GM21381 (cell line): ENCODE data around the gene LRR1.
"Not testable (repeated sequence)": the region's sequence is repeated elsewhere in the genome, so short reads cannot be mapped to it uniquely, and the experiment has no call there.

Source experiments
- ATAC-seq: cut with Tn5 transposase; IDR thresholded peaks from one replicate; pipeline ENCODE4 v1.9.1; 2021; ENCODE audit warnings: mild to moderate bottlenecking, moderate library complexity; ENCODE audit not compliant: unreplicated experiment

LRR1 gene

DNA sequence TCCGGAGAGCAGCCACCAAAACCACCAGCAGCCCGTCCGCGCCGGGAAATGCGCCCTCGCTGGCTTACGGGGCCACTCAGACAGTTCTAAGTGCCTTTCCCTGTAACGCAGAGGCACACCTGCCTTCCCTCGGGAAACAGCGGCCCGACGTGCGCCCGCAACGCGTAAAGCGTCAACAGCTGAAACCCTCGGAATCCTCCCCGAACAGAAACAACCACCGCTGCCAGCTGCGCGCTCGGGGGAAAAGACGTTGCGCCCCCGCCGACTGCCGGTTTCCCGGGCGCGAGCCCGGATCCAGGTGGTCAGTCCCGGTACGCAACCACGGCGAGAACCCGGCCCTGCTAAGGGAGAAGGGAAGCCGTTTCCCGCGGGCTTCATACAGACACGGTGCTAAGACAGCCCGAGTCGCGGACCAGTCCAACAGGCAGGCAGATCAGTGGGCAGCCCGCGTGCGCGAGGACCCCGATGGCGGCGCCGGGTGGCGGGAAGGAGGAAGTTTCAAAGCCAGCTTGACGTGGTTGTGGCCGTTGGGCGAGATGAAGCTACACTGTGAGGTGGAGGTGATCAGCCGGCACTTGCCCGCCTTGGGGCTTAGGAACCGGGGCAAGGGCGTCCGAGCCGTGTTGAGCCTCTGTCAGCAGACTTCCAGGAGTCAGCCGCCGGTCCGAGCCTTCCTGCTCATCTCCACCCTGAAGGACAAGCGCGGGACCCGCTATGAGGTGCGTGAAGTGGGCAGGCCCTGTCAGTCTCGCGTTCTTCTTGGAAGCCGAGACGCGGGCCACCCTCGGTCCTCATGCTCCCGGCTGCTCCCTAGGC lies at the start of gene LRR1:
LRR1 (plus strand) TSS at position 456 of the 816 bp plus-strand sequence; CDS start at position 537, 81 bp downstream.
- ATAC-seq, result peak; percentile 57

- no peak for ATAC-seq
Measured at GRCh38 chr14:49549446-49549845, 49.3 kb upstream of the LRR1 start.

DNA sequence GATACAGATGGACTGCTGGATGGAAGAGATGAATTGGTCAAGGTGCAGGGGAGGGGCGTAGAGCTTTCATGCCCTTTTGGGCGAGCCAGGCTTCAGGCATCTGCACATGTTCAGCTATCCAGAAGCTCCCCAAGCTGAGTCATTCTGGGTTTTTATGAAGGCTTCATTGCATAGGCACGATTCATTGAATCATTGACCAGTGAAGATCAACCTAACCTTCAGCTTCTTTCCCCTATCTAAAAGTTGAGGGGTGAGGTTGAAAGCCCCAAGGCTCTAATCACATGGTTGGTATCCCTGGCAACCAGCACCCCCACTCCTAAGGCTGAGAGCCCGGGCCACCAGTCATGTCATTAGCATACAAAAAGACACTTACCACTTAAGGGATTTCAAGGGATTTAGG lies 48.9 kb upstream of the LRR1 start:
- ATAC-seq, result no peak

DNA sequence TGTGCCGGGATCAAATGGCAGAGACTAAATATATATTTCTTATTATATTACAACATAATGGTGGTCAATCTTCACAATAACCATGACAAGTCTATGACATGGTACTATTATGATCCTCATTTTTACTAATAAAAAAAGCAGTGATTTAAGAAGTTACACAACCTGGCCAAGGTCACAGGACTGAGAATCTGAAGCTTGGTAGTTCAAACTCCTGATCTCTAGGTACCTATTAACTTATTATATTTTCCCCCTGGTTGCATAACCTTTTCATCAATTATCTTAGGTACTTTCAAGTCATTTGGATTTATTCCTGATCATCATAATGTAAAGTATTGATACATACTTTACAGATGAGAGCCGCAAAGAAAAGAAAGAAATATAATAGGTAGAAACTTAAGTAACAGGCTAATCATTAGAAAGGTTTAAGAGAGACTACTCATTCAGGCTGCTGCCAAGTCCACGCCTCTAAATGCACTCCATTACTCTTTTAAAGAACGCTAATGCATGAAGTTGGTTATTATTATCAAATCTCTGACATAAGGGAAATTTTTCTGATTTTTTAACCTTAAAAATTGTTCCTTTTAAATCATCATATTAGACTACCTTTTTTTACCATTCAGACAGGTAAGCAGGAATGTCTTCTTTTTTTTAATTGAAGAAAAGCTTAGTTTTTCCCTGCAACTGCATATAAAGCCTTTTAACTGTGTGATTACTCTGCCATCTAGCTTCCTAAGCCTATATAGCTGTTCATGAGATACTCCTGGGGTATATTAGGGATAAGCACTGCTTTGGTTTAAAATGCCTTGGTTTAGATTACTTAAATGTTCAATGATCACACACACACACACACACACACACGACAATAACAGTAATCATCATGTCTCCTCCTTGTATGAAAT lies 48.2 kb upstream of the LRR1 start:
- ATAC-seq, result no peak

DNA sequence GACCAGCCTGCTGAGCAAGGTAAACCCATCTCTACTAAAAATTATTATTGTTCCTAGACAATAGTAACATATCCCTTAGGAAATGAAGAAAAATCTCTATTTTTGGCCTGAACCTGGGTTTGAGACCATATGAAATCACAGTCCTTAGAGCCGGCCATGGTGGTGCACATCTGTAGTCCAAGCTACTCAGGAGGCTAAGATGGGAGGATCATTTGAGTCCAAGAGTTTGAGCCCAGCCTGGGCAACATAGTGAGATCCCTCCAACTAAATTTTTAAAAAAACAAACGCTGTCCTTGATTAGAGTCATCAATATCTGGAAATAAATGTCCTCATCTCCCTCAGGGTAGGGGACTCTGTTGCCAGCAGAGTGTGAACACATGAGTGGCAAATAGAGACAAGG lies 47.2 kb upstream of the LRR1 start:
- no peak for ATAC-seq

DNA sequence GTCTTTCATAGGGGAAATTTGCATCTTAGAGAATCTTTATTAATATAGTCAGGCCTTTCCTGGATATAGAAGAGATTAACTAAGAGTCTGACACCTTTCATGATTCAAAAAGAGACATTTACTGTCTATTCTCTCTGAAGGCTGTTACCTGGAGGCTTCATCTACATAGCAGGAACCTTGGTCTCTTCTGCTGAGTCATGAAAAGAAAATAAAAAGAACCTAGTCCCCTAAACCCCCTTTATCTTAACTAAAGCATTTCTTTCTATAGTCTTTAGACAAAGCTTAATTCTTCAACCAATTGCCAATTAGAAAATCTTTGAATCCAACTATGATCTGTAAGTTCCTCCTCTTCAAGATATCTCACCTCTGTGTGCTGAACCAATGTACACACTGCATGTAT lies 45.6 kb upstream of the LRR1 start:
- no peak for ATAC-seq

DNA sequence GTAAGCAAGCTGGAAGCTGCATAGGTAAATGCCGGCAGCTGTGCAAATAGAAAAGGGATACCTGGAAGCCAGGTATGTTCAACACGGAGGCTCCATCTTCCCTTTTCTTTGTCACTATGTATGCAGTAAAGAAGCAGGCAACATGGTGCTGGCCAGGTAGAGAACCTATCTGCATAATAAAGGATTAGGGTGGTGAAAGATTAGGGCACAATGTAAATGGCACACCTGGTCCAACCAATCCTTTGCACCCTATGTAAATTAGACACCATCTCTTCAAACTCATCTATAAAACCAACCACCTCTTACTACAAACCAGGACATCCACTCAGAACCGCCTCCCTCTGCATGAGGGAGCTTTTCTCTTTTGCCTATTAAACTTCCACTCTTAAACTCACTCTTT lies 44.8 kb upstream of the LRR1 start:
- no peak for ATAC-seq

GRCh38 chr14:49559979-49560768 lies 38.6 kb upstream of the LRR1 start:
- no peak for ATAC-seq

DNA sequence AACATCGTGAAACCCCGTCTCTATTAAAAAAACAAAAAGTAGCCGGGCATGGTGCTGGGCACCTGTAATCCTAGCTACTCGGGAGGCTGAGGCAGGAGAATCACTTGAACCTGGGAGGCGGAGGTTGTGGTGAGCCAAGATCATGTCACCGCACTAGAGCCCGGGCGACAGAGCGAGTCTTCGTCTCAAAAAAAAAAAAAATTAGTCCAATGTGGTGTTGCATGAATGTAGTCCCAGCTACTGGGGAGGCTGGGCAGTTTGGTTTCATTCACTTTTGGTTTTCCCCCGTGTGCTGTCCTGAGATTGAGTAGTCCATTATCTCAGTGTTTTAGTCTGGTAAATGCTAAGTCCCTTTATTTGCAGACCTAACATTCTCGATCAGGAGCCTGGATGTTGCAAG lies 32.0 kb upstream of the LRR1 start:
- ATAC-seq, result no peak

GRCh38 chr14:49569281-49569680 lies 29.5 kb upstream of the LRR1 start:
- no peak for ATAC-seq

- ATAC-seq, result no peak
Measured at GRCh38 chr14:49574038-49574437, 24.7 kb upstream of the LRR1 start.

DNA sequence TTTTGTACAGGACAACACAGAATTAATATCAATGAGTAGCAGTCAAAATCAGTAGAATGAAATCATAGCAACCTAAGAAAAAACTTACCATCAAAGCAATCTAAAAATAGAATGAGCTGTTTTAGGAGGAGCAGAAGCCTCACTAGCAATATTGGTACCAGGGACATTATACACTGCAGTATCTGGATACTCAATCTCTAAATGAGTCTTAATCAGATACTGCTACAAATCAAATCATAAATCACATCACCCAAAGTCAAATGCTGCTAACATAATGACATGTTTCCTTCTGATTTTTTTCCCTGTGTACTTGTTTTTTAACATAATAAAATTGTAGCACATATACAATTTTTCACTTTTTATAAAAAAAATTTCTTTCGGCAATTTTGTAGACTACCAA lies 20.6 kb upstream of the LRR1 start:
- no peak for ATAC-seq

- no peak for ATAC-seq
Measured at GRCh38 chr14:49579841-49580240, 18.9 kb upstream of the LRR1 start.

DNA sequence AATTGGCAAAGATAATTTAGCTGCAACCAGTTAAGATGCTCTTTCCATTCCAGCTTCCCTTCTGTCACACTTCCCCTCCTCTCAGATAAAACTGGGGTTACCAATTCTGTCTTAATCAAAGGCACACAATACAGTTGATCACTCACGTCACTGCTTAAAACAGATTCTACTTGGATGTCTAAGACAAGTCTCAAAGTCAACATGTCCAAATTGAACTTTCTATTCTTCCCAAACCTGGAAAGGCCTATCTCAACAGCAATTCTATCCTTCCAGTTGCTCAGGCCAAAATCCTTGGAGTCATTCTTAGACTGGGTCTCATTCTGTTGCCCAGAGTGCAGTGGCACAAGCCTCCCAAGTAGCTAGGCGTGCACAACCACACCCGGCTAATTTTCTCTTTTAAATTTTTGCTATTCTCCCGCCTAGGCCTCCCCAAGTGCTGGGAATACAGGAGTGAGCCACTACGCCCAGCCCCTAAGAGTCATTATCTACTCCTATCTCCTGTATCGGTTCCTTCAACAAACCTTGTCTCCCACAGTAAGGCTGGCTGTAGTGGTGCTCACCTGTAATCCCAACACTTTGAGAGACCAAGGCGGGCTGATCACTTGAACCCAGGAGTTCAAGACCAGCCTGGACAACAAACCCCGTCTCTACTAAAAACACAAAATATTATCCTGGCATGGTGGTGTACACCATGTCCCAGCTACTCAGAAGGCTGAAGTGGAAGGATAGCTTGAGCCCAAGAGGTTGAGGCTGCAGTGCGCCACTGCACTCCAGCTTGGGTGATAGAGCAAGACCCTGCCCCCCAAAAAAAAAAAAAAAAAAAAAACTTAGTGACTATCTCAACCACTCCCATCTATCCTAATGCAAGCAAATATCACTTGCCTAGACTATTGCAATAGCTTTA lies 17.3 kb upstream of the LRR1 start:
- no peak for ATAC-seq

- no peak for ATAC-seq
Measured at GRCh38 chr14:49582113-49582977, 16.4 kb upstream of the LRR1 start.

DNA sequence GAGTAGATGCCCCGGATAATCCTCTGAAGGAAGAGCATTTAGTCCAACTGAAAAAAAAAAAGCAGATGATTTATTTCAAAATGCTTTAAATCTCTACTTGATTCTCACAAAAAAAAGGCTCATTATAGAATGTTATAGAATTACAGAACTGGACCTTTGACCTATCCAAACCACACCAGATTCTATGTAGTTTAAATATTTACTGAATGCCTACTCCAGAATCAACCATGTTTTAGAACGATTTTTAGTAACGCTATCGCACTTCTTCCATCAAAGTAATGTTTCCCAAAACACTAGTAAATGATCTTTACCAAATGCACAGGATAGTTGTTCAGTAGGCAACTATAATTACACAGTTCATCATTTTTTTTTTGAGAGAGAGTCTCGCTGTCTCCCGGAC lies 15.1 kb upstream of the LRR1 start:
- no peak for ATAC-seq

GRCh38 chr14:49584058-49584457 lies 14.7 kb upstream of the LRR1 start:
- no peak for ATAC-seq

DNA sequence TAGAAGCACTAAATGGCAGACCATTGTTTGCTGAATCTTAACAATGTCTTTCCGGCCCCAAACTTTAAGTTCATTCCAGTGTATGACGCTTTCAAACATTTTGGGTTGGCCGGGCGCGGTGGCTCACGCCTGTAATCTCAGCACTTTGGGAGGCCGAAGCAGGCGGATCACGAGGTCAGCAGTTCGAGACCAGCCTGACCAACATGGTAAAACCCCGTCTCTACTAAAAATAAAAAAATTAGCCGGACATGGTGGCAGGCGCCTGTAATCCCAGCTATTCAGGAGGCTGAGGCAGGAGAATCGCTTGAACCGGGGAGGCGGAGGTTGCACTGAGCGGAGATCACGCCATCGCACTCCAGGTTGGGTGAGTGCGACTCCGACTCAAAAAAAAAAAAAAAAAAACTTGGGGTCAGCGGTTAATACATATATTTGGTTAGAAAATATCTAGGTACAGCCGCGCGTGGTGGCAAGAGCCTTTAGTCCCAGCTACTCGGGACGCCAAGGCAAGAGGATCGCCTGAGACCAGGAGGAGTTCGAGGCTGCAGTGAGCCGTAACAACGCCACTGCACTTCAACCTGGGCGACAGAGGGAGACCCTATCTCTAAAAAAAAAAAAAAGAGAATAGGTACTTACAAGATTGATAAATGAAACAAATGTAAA lies 13.6 kb upstream of the LRR1 start:
- not testable (repeated sequence) for ATAC-seq
